MM.1S (cell line): ENCODE data around the gene LOXL4.

Experiments
- DNase-seq: peaks from one replicate; pipeline ENCODE4 v3.0.0-alpha.2; 2015
- H2AFZ ChIP-seq: fragments of 300-600 bp; sonication (generic); 2 replicates; pipeline ENCODE4 v1.6.0; 2016; ENCODE audit warnings: antibody characterized with exemption, low read length
- H3F3A ChIP-seq: fragments of 300-600 bp; sonication (generic); 2 replicates; pipeline ENCODE4 v1.6.1; 2016; ENCODE audit warnings: mild to moderate bottlenecking, antibody characterized with exemption, low read length, moderate library complexity, mixed read lengths; ENCODE audit not compliant: insufficient read depth
- H3K27ac ChIP-seq: fragments of 300-600 bp; sonication (generic); 2 replicates; pipeline ENCODE4 v1.5.1; 2016; ENCODE audit warnings: mild to moderate bottlenecking, low read length
- H3K27me3 ChIP-seq: fragments of 300-600 bp; sonication (generic); replicated peaks from 2 replicates; pipeline ENCODE4 v1.6.0; 2016; ENCODE audit warnings: low read length; ENCODE audit not compliant: insufficient read depth
- H3K36me3 ChIP-seq: fragments of 300-600 bp; sonication (generic); replicated peaks from 2 replicates; pipeline ENCODE4 v1.6.1; 2016; ENCODE audit warnings: mild to moderate bottlenecking, low read length, mixed read lengths; ENCODE audit not compliant: insufficient read depth
- H3K4me1 ChIP-seq: fragments of 300-600 bp; sonication (generic); 2 replicates; pipeline ENCODE4 v1.6.1; 2016; ENCODE audit warnings: low read length, mixed read lengths
- H3K4me2 ChIP-seq: fragments of 300-600 bp; sonication (generic); 2 replicates; pipeline ENCODE4 v1.6.0; 2016; ENCODE audit warnings: low read depth, low read length
- H3K4me3 ChIP-seq: fragments of 300-600 bp; sonication (generic); 2 replicates; pipeline ENCODE4 v1.5.1; 2016; ENCODE audit warnings: low read length, mixed read lengths
- H3K79me2 ChIP-seq: fragments of 300-600 bp; sonication (generic); 2 replicates; pipeline ENCODE4 v1.6.1; 2016; ENCODE audit warnings: mixed run types, low read length, mixed read lengths
- H3K9ac ChIP-seq: fragments of 300-600 bp; sonication (generic); 2 replicates; pipeline ENCODE4 v1.6.1; 2016; ENCODE audit warnings: low read length, mixed read lengths
- H3K9me2 ChIP-seq: fragments of 300-600 bp; sonication (generic); replicated peaks from 2 replicates; pipeline ENCODE4 v1.6.1; 2016; ENCODE audit warnings: mild to moderate bottlenecking, low read length, mixed read lengths; ENCODE audit not compliant: insufficient read depth
- H3K9me3 ChIP-seq: fragments of 300-600 bp; sonication (generic); replicated peaks from 2 replicates; pipeline ENCODE4 v1.6.1; 2016; ENCODE audit warnings: mild to moderate bottlenecking, low read length, mixed read lengths; ENCODE audit not compliant: insufficient read depth
- H4K20me1 ChIP-seq: fragments of 300-600 bp; sonication (generic); 2 replicates; pipeline ENCODE4 v1.6.1; 2016; ENCODE audit warnings: mild to moderate bottlenecking, low read length, moderate library complexity, mixed read lengths; ENCODE audit not compliant: insufficient read depth
- EZH2 ChIP-seq: fragments of 300-600 bp; sonication (generic); optimal IDR thresholded peaks from 2 replicates; pipeline ENCODE3; 2017; ENCODE audit warnings: low read depth, mild to moderate bottlenecking, antibody characterized with exemption, low read length, mixed read lengths
- EZH2phosphoT487 ChIP-seq: fragments of 300-600 bp; sonication (generic); IDR thresholded peaks from 2 replicates; pipeline ENCODE4 v1.6.1; 2018; ENCODE audit warnings: antibody characterized with exemption, low read length
- TF ChIP-seq, protein P1 (sequence below): fragments of 300-600 bp; sonication (generic); IDR thresholded peaks from 2 replicates; pipeline ENCODE4 v1.5.1; 2016; ENCODE audit warnings: antibody characterized with exemption, low read length, mixed read lengths

Gene LOXL4

DNA sequence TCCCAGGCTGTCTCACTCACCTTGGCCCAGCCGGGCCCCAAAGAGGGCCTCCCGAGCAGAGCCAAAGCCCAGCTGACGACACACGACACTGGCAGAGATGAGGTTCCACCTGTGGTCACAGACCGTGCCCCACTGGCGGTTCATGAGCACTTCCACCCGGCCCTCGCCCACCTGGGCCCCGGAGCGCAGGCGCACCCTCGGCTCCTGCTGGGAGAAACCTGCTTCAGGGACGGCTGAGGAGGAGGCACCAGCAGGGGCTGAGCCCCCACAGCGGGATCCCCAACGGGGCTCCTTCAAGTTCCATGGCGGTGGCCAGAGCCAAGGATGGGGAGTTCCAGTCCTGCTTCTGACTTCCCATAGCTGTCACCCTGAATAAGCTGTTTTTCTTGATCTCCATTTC lies 10.0 kb downstream of the LOXL4 start:
- Histone ChIP-seq H3K27ac (no peak overlapping the region), H3K4me3 (no peak overlapping the region), H2AFZ (no peak overlapping the region), H3K9me3 (no peaks in the 10 kb centered on the region), H3K4me1 (peaks cover 63% of the 10 kb centered on the region), H3K4me2 (no peak overlapping the region), H3K36me3 (no peaks in the 10 kb centered on the region), H3F3A (peaks cover 21% of the 10 kb centered on the region), H4K20me1 (no peaks in the 10 kb centered on the region), H3K27me3 (no peaks in the 10 kb centered on the region), H3K9me2 (no peaks in the 10 kb centered on the region), H3K9ac (no peak overlapping the region), H3K79me2 (no peaks in the 10 kb centered on the region)
- DNase-seq, result no peak
- TF ChIP-seq, protein P1, sequence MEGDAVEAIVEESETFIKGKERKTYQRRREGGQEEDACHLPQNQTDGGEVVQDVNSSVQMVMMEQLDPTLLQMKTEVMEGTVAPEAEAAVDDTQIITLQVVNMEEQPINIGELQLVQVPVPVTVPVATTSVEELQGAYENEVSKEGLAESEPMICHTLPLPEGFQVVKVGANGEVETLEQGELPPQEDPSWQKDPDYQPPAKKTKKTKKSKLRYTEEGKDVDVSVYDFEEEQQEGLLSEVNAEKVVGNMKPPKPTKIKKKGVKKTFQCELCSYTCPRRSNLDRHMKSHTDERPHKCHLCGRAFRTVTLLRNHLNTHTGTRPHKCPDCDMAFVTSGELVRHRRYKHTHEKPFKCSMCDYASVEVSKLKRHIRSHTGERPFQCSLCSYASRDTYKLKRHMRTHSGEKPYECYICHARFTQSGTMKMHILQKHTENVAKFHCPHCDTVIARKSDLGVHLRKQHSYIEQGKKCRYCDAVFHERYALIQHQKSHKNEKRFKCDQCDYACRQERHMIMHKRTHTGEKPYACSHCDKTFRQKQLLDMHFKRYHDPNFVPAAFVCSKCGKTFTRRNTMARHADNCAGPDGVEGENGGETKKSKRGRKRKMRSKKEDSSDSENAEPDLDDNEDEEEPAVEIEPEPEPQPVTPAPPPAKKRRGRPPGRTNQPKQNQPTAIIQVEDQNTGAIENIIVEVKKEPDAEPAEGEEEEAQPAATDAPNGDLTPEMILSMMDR, result no peak

DNA sequence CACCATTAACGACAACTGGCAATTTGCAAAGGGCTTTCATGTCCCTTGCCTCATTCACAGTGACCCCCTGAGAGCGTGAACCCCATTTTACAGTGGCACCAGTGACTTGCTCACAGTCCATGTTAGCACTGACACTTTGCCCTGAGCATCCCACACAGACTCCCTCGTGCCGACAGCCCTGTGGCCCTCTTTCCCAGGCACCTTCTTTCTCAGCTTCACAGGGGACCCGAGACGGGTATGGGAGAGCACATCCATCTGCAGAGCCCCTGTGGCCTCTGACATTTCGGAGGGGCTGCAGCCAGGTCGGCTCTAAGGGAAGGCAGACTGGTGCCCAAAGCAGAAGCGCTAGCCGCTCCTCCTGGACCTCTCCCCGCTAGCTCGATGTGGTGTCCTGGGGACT lies 10.8 kb downstream of the LOXL4 start:
- Histone ChIP-seq H4K20me1 (no peaks in the 10 kb centered on the region), H3K79me2 (no peaks in the 10 kb centered on the region), H3F3A (peaks cover 21% of the 10 kb centered on the region), H3K36me3 (no peaks in the 10 kb centered on the region), H3K9ac (no peak overlapping the region), H3K4me1 (peaks cover 59% of the 10 kb centered on the region), H3K27ac (no peak overlapping the region), H2AFZ (no peak overlapping the region), H3K4me3 (no peak overlapping the region), H3K27me3 (no peaks in the 10 kb centered on the region), H3K9me3 (no peaks in the 10 kb centered on the region), H3K4me2 (no peak overlapping the region), H3K9me2 (no peaks in the 10 kb centered on the region)
- TF ChIP-seq, protein P1, result no peak
- TF ChIP-seq EZH2 (no peak), EZH2phosphoT487 (no peak)
- no peak for DNase-seq

DNA sequence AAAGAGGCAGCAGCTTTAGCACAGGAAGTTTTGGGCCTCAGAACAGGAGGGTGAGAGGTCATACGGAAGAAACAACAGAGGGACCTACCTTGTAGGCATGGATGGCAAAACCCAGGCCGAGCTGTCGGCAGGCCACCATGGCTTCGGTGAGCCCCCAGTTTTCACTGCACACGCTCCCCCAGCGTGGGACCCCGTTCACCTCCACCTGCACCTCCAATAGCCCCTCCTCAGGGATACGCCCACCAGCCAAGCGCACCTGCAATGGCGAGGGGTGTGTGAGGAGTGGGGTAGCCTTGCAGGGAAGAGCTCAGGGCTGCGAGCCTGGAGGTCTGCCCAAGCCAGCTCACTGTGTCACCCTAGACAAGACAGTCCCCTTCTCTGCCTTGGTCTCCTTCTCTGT lies 11.3 kb downstream of the LOXL4 start:
- no peak overlapping the region for H2AFZ ChIP-seq
- H3F3A ChIP-seq, result peaks cover 21% of the 10 kb centered on the region
- no peak for DNase-seq
- TF ChIP-seq EZH2 (no peak), EZH2phosphoT487 (no peak)
- TF ChIP-seq, protein P1, result no peak
- H3K36me3 ChIP-seq, result no peaks in the 10 kb centered on the region
- no peak overlapping the region for H3K9ac ChIP-seq
- H3K27me3 ChIP-seq, result no peaks in the 10 kb centered on the region
- no peaks in the 10 kb centered on the region for H3K79me2 ChIP-seq
- no peak overlapping the region for H3K4me3 ChIP-seq
- H3K27ac ChIP-seq, result no peak overlapping the region
- H3K4me2 ChIP-seq, result no peak overlapping the region
- H3K9me2 ChIP-seq, result no peaks in the 10 kb centered on the region
- H4K20me1 ChIP-seq, result no peaks in the 10 kb centered on the region
- no peaks in the 10 kb centered on the region for H3K9me3 ChIP-seq
- H3K4me1 ChIP-seq, result peaks cover 63% of the 10 kb centered on the region
